K562 (cell line): Measurements from ENCODE around the gene CADM2.

Experiments used
- CHD2 ChIP-seq: IDR thresholded peaks from 2 replicates; pipeline ENCODE4 v1.6.1; 2011; ENCODE audit warnings: low read depth, low read length
- HDAC2 ChIP-seq: fragments of 450-650 bp; IDR thresholded peaks from 2 replicates; pipeline ENCODE4 v1.6.1; 2016; ENCODE audit warnings: mild to moderate bottlenecking
- MEIS2 ChIP-seq: fragments of 450-650 bp; IDR thresholded peaks from 2 replicates; pipeline ENCODE4 v1.6.1; 2014; ENCODE audit warnings: mild to moderate bottlenecking; ENCODE audit not compliant: partially characterized antibody
- MITF ChIP-seq: IDR thresholded peaks from 2 replicates; pipeline ENCODE4 v1.6.1; 2014; ENCODE audit warnings: antibody characterized with exemption
- POLR2G ChIP-seq: fragments of 200-400 bp; formaldehyde crosslinking; IDR thresholded peaks from 2 replicates; pipeline ENCODE4 v1.6.1; 2017; ENCODE audit warnings: low read depth, mild to moderate bottlenecking, antibody characterized with exemption, low read length, moderate library complexity
- SRSF9 ChIP-seq: fragments of 200-400 bp; formaldehyde crosslinking; IDR thresholded peaks from 2 replicates; pipeline ENCODE4 v1.6.1; 2017; ENCODE audit warnings: low read depth, low read length, borderline replicate concordance
- TEAD2 ChIP-seq: fragments of 450-650 bp; IDR thresholded peaks from 2 replicates; pipeline ENCODE4 v1.6.1; 2016; ENCODE audit warnings: missing genetic modification characterization, control low read depth, missing compliant biosample characterization
- TEAD4 ChIP-seq, 2 experiments: sonication (generic) in 1 of 2; formaldehyde crosslinking in 1 of 2; IDR thresholded peaks; 2 replicates each; pipeline versions ENCODE4 v1.6.1 to v1.8.0; 2012 to 2022; ENCODE audit warnings: borderline replicate concordance in 1 of 2, inconsistent platforms in 1 of 2, low read length in 1 of 2, mild to moderate bottlenecking in 1 of 2, missing genetic modification reagents in 1 of 2
- USF1 ChIP-seq: sonication (generic); formaldehyde crosslinking; IDR thresholded peaks from 2 replicates; pipeline ENCODE4 v1.9.0; 2022; ENCODE audit warnings: mild to moderate bottlenecking, missing genetic modification reagents
- ZNF511 ChIP-seq: sonication (generic); formaldehyde crosslinking; IDR thresholded peaks from 2 replicates; pipeline ENCODE4 v1.8.0; 2022; ENCODE audit warnings: mild to moderate bottlenecking, missing genetic modification reagents
- TF ChIP-seq, protein P1 (sequence below): fragments of 450-650 bp; IDR thresholded peaks from 2 replicates; pipeline ENCODE4 v1.6.1; 2018; ENCODE audit not compliant: partially characterized antibody
- TF ChIP-seq, protein P2 (sequence below): fragments of 250-450 bp; sonication (Bioruptor Pico); IDR thresholded peaks from 2 replicates; pipeline ENCODE4 v1.8.0; 2021; ENCODE audit warnings: borderline replicate concordance, mild to moderate bottlenecking, moderate library complexity; ENCODE audit not compliant: poor library complexity, severe bottlenecking
- TF ChIP-seq, protein P3 (sequence below), 2 experiments: fragments of 450-650 bp; IDR thresholded peaks; 2 replicates each; pipeline ENCODE4 v1.6.1; 2016
- TF ChIP-seq, protein P4 (sequence below): IDR thresholded peaks from 2 replicates; pipeline ENCODE4 v1.6.1; 2012; ENCODE audit warnings: low read depth, low read length, improper control_type of control experiment, borderline replicate concordance

- TF ChIP-seq, protein P1, sequence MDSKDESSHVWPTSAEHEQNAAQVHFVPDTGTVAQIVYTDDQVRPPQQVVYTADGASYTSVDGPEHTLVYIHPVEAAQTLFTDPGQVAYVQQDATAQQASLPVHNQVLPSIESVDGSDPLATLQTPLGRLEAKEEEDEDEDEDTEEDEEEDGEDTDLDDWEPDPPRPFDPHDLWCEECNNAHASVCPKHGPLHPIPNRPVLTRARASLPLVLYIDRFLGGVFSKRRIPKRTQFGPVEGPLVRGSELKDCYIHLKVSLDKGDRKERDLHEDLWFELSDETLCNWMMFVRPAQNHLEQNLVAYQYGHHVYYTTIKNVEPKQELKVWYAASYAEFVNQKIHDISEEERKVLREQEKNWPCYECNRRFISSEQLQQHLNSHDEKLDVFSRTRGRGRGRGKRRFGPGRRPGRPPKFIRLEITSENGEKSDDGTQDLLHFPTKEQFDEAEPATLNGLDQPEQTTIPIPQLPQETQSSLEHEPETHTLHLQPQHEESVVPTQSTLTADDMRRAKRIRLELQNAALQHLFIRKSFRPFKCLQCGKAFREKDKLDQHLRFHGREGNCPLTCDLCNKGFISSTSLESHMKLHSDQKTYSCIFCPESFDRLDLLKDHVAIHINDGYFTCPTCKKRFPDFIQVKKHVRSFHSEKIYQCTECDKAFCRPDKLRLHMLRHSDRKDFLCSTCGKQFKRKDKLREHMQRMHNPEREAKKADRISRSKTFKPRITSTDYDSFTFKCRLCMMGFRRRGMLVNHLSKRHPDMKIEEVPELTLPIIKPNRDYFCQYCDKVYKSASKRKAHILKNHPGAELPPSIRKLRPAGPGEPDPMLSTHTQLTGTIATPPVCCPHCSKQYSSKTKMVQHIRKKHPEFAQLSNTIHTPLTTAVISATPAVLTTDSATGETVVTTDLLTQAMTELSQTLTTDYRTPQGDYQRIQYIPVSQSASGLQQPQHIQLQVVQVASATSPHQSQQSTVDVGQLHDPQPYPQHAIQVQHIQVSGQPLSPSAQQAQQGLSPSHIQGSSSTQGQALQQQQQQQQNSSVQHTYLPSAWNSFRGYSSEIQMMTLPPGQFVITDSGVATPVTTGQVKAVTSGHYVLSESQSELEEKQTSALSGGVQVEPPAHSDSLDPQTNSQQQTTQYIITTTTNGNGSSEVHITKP: no peak
- TF ChIP-seq USF1: no peak
- no peak for TF ChIP-seq HDAC2
- no peak for TF ChIP-seq SRSF9
- no peak for TF ChIP-seq CHD2
- TF ChIP-seq TEAD2 (tag): no peak
- TF ChIP-seq MITF: no peak
- no peak for TF ChIP-seq TEAD4 (IDR thresholded peaks at IDR 0.05; ENCODE audit: low read length)
- TF ChIP-seq TEAD4 (CRISPR knock-in tag; IDR thresholded peaks at IDR 0.05; ENCODE audit: borderline replicate concordance): no peak
- TF ChIP-seq, protein P2, sequence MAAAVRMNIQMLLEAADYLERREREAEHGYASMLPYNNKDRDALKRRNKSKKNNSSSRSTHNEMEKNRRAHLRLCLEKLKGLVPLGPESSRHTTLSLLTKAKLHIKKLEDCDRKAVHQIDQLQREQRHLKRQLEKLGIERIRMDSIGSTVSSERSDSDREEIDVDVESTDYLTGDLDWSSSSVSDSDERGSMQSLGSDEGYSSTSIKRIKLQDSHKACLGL (CRISPR knock-in tag): no peak
- no peak for TF ChIP-seq MEIS2
- no peak for TF ChIP-seq POLR2G
- TF ChIP-seq, protein P3, sequence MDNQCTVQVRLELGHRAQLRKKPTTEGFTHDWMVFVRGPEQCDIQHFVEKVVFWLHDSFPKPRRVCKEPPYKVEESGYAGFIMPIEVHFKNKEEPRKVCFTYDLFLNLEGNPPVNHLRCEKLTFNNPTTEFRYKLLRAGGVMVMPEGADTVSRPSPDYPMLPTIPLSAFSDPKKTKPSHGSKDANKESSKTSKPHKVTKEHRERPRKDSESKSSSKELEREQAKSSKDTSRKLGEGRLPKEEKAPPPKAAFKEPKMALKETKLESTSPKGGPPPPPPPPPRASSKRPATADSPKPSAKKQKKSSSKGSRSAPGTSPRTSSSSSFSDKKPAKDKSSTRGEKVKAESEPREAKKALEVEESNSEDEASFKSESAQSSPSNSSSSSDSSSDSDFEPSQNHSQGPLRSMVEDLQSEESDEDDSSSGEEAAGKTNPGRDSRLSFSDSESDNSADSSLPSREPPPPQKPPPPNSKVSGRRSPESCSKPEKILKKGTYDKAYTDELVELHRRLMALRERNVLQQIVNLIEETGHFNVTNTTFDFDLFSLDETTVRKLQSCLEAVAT (IDR thresholded peaks at IDR 0.05): no peak
- TF ChIP-seq ZNF511: no peak
- TF ChIP-seq, protein P4, sequence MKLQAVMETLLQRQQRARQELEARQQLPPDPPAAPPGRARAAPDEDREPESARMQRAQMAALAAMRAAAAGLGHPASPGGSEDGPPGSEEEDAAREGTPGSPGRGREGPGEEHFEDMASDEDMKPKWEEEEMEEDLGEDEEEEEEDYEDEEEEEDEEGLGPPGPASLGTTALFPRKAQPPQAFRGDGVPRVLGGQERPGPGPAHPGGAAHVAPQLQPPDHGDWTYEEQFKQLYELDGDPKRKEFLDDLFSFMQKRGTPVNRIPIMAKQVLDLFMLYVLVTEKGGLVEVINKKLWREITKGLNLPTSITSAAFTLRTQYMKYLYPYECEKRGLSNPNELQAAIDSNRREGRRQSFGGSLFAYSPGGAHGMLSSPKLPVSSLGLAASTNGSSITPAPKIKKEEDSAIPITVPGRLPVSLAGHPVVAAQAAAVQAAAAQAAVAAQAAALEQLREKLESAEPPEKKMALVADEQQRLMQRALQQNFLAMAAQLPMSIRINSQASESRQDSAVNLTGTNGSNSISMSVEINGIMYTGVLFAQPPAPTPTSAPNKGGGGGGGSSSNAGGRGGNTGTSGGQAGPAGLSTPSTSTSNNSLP: no peak
Observed at GRCh38 chr3:85922374-85922773, 963.6 kb downstream of the CADM2 start.
